DMS153 treated with DMSO at 0.1 percent for 48 hours (cell line): ENCODE results near the gene ZSWIM1.

Source experiments
- DNase-seq: peaks from one replicate; lab custom pipeline; 2025; ENCODE audit not compliant: unreplicated experiment; lab: John Stamatoyannopoulos, UW

ZSWIM1 gene

GRCh38 chr20:45907219-45907948 is 26.4 kb downstream of the ZSWIM1 start:
- no peak for DNase-seq

GRCh38 chr20:45908084-45908483 is 27.1 kb downstream of the ZSWIM1 start:
- DNase-seq: no peak

GRCh38 chr20:45909336-45909808 is 28.3 kb downstream of the ZSWIM1 start:
- no peak for DNase-seq

GRCh38 chr20:45909817-45910669 is 29.0 kb downstream of the ZSWIM1 start:
- DNase-seq: no peak

GRCh38 chr20:45910670-45911485 is 29.9 kb downstream of the ZSWIM1 start:
- DNase-seq: peak; percentile 88

GRCh38 chr20:45911486-45912343 is 30.7 kb downstream of the ZSWIM1 start, which contains the start of gene PLTP:
PLTP (minus strand) TSS chr20:45912155; CDS start chr20:45911452, 703 bp downstream.
- DNase-seq: no peak

- no peak for DNase-seq
Measured at GRCh38 chr20:45912344-45912682, 31.3 kb downstream of the ZSWIM1 start.

- DNase-seq: no peak
Measured at GRCh38 chr20:45913116-45913515, 32.1 kb downstream of the ZSWIM1 start.

GRCh38 chr20:45917790-45918141 is 36.7 kb downstream of the ZSWIM1 start:
- DNase-seq: no peak

GRCh38 chr20:45918182-45918737 is 37.2 kb downstream of the ZSWIM1 start:
- no peak for DNase-seq

- DNase-seq: no peak
Measured at GRCh38 chr20:45918779-45919537, 37.9 kb downstream of the ZSWIM1 start.

- DNase-seq: no peak
Measured at GRCh38 chr20:45919542-45920399, 38.7 kb downstream of the ZSWIM1 start.

GRCh38 chr20:45920462-45921336 is 39.7 kb downstream of the ZSWIM1 start:
- DNase-seq: no peak

- DNase-seq: no peak
Measured at GRCh38 chr20:45921337-45922189, 40.5 kb downstream of the ZSWIM1 start.

GRCh38 chr20:45924391-45925261 is 43.6 kb downstream of the ZSWIM1 start:
- no peak for DNase-seq
